Head of caudate nucleus (tissue), 42 donors: ENCODE results near the gene SLC35A4.

ENCODE experiments used
- DNase-seq, 42 donors: peaks; one replicate each; pipeline versions ENCODE4 v3.0.0 to v3.0.0-alpha.2; 2020 to 2021; ENCODE audit warnings: mixed read lengths in 7 of 42
- intact Hi-C: fragments of 100-400 bp; cut with DNase I; formaldehyde crosslinking; loops from one replicate; pipeline ENCODE4 v1.15.0; 2022

The SLC35A4 gene

GRCh38 chr5:140608722-140609121, 44.1 kb downstream of the SLC35A4 start:
- no peak for DNase-seq
- intact Hi-C loops, result no loop called here

GRCh38 chr5:140609126-140609525, 44.5 kb downstream of the SLC35A4 start:
- intact Hi-C loops, result no loop called here
- peak in 21 of 42 donors; percentile 4 to 57 (median 40) for DNase-seq

- DNase-seq, result no peak
- intact Hi-C loops, result no loop called here
Observed at GRCh38 chr5:140611020-140611521, 46.4 kb downstream of the SLC35A4 start.
